Measurements from ENCODE around the gene CFAP410. TPM values are rescaled to one million over a fixed set of nuclear protein-coding genes. Genes with fewer than 3 reads are reported as not detected.
A peak's percentile ranks its signal among the peaks of the same experiment; 100 is the strongest.

Gene CFAP410
- total and polyA plus RNA-seq, 8 donors = 16.5 to 31.5 (median 21.1) TPM

DNA sequence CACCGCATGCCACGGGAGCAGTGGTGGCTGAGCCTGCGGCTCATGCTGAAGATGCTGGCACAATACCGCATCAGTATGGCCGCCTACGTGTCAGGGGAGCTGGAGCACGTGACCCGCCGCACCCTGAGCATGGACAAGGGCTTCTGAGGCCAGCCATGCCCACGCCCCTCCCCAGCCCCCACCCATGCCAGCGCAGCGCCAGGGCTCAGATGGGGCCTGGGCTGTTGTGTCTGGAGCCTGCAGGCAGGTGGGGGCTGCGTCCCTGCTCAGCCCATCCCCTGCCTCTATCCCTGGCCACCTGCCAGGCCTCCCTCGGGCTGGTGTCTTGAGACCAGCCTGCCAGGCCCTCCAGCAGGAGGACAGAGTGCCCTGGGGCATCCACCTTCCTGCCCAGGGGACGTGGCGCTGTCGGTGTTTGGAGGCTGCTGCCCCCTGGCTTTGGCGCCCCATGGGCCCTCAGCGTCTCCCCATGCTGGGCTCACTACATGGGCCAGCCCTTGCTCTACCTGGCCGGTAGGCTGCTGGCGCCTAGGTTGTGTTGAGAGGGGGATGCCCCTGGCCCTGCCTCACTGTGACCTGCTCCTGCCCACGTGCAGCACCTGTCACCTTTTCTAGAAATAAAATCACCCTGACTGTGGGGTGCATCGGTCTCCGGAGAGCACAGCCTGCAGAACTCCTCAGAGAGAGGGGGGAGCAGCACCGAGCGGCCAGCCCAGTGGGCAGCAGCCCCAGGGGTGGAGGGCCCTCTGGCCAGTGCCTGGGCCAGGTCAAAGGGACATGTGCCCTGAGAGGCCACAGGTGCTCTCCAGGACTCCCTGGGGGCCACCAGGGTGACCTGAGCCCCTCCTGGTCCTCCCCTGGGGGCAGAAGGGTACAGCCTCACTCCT is 12.2 kb downstream of the CFAP410 start:
- intact Hi-C loops (cut with DNase I) = no loop called here
- peak in 1 of 4 donors; percentile 70 for DNase-seq
- Histone ChIP-seq H3K4me1 (peaks cover 0 to 4% of the 10 kb centered on the region in 2 donors), H3K9me3 (no peaks in the 10 kb centered on the region), H3K36me3 (peaks cover 0 to 74% of the 10 kb centered on the region in 2 donors), H3K27me3 (no peaks in the 10 kb centered on the region), H3K4me3 (no peak overlapping the region), H3K27ac (no peak overlapping the region)
- TF ChIP-seq CTCF (IDR thresholded peaks at IDR 0.05) = no peak
- no peak for ATAC-seq

DNA sequence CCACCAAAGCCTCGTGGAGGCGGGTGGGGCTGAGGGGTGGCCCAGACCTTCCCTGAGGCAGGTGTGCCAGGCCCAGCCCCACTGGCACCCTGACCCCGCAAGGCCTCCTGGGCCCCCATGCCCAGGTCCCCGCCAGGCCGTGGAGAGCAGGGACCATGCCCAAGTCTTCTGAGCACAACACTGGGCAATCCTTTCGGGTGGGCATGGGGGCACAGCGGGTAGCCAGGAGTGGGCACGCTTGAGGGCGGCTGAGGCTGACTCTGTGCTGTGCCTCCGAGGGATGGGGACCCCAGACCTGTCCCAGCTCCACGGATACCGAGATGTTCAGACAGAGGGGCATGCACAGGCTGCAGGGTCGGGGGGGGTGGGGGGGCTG is 12.9 kb downstream of the CFAP410 start:
- H3K27me3 ChIP-seq = no peaks in the 10 kb centered on the region
- DNase-seq = no peak
- H3K4me1 ChIP-seq = peaks cover 0 to 4% of the 10 kb centered on the region in 2 donors
- TF ChIP-seq CTCF (IDR thresholded peaks at IDR 0.05) = no peak
- H3K4me3 ChIP-seq = no peak overlapping the region
- H3K36me3 ChIP-seq = peaks cover 0 to 74% of the 10 kb centered on the region in 2 donors
- H3K27ac ChIP-seq = no peak overlapping the region
- intact Hi-C loops (cut with DNase I) = no loop called here
- no peak for ATAC-seq
- H3K9me3 ChIP-seq = no peaks in the 10 kb centered on the region

DNA sequence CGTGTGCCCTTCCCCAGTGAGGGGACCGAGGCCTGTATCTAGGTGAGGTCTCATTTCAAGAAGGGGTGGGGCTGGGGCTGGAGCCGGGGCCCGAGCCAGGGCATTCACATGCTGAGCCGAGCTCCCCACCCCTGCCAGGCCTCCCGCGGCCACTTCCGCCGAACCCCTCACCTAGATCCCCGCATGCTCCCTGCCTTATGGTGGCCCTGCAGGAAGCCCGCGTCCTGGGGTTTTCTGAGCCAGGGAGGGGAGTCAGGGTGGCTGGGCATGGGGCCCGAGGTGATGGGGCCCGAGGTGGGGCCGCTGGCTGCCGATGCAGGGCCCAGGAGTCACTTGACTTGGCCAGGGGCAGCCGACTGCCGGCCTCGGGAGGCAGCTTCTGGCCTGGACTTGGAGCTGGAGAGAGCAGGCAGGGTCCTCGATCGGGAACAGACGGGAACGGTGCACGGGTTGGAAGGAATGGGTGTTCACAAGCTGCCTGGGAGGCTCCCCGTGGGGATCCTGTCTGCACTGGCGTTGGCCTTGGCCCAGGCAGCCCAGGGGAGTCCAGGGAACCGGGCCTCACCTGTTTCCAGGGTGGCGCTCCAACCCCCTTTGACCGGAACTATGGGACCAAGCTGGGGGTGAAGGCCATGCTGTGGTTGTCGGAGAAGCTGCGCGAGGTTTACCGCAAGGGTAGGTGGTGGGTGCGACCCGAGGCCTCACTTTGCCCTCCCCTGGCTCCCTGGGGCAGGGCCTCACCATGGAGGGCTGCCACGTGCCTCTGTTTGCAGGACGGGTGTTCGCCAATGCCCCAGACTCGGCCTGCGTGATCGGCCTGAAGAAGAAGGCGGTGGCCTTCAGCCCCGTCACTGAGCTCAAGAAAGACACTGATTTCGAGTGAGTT is 13.6 kb downstream of the CFAP410 start:
- no peak for TF ChIP-seq CTCF (IDR thresholded peaks at IDR 0.05)
- Histone ChIP-seq H3K4me1 (peaks cover 0 to 4% of the 10 kb centered on the region in 2 donors), H3K9me3 (no peaks in the 10 kb centered on the region), H3K4me3 (no peak overlapping the region), H3K27me3 (no peaks in the 10 kb centered on the region), H3K36me3 (peaks cover 0 to 78% of the 10 kb centered on the region in 2 donors), H3K27ac (no peak overlapping the region)
- ATAC-seq = no peak
- intact Hi-C loops (cut with DNase I) = no loop called here
- peak in 1 of 4 donors; percentile 67 for DNase-seq

DNA sequence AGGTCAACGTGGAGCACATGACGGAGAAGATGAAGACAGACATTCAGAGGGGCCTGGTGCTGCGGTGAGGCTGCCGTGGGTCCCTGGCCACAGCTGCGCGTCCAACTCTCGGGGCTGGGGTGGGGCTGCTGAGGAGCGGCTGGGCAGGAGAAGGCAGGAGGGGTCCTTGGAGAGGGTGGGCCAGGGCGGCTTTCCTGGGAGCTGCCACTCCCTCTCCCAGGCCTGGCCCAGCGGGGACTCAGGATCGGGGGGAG is 14.4 kb downstream of the CFAP410 start:
- ATAC-seq = no peak
- DNase-seq = peak in 1 of 4 donors; percentile 76
- intact Hi-C loops (cut with DNase I) = no loop called here
- peaks cover 0 to 4% of the 10 kb centered on the region in 2 donors for H3K4me1 ChIP-seq
- H3K9me3 ChIP-seq = no peaks in the 10 kb centered on the region
- H3K36me3 ChIP-seq = peaks cover 0 to 86% of the 10 kb centered on the region in 2 donors
- no peak overlapping the region for H3K4me3 ChIP-seq
- no peak overlapping the region for H3K27ac ChIP-seq
- no peak for TF ChIP-seq CTCF (IDR thresholded peaks at IDR 0.05)
- no peaks in the 10 kb centered on the region for H3K27me3 ChIP-seq
